ENCODE results near the gene SRGAP1.
"Not testable (repeated sequence)": the region's sequence is repeated elsewhere in the genome, so short reads cannot be mapped to it uniquely, and the experiment has no call there.

SRGAP1 gene

GRCh38 chr12:64122995-64123394 is 278.5 kb downstream of the SRGAP1 start:
- Mint-ChIP-seq H3K4me1 (ENCODE audit: low read depth) (no peaks in the 10 kb centered on the region), H3K27ac (no peak overlapping the region), H3K9me3 (ENCODE audit: low read depth) (no peaks in the 10 kb centered on the region), H3K36me3 (no peaks in the 10 kb centered on the region), H3K4me3 (no peak overlapping the region), H3K27me3 (peaks cover 7% of the 10 kb centered on the region)

- Mint-ChIP-seq H3K4me1 (ENCODE audit: low read depth) (no peaks in the 10 kb centered on the region), H3K27me3 (peaks cover 7% of the 10 kb centered on the region), H3K9me3 (ENCODE audit: low read depth) (no peaks in the 10 kb centered on the region), H3K27ac (no peak overlapping the region), H3K36me3 (no peaks in the 10 kb centered on the region), H3K4me3 (no peak overlapping the region)
Observed at GRCh38 chr12:64123448-64123847, 278.9 kb downstream of the SRGAP1 start.

- Mint-ChIP-seq H3K9me3 (ENCODE audit: low read depth) (no peaks in the 10 kb centered on the region), H3K36me3 (no peaks in the 10 kb centered on the region), H3K4me1 (ENCODE audit: low read depth) (no peaks in the 10 kb centered on the region), H3K27ac (no peak overlapping the region), H3K27me3 (peaks cover 7% of the 10 kb centered on the region), H3K4me3 (no peak overlapping the region)
Observed at GRCh38 chr12:64124511-64125197, 280.2 kb downstream of the SRGAP1 start.

GRCh38 chr12:64125913-64126312 is 281.4 kb downstream of the SRGAP1 start:
- Mint-ChIP-seq H3K36me3 (no peaks in the 10 kb centered on the region), H3K27me3 (peaks cover 7% of the 10 kb centered on the region), H3K27ac (no peak overlapping the region), H3K4me1 (ENCODE audit: low read depth) (no peaks in the 10 kb centered on the region), H3K9me3 (ENCODE audit: low read depth) (no peaks in the 10 kb centered on the region), H3K4me3 (no peak overlapping the region)

GRCh38 chr12:64127811-64128210 is 283.3 kb downstream of the SRGAP1 start:
- Mint-ChIP-seq H3K9me3 (ENCODE audit: low read depth) (peaks cover 7% of the 10 kb centered on the region), H3K36me3 (no peaks in the 10 kb centered on the region), H3K27ac (no peak overlapping the region), H3K4me1 (ENCODE audit: low read depth) (no peaks in the 10 kb centered on the region), H3K27me3 (peaks cover 4% of the 10 kb centered on the region), H3K4me3 (no peak overlapping the region)

GRCh38 chr12:64128366-64128765 is 283.9 kb downstream of the SRGAP1 start:
- Mint-ChIP-seq H3K27me3 (no peaks in the 10 kb centered on the region), H3K9me3 (ENCODE audit: low read depth) (peaks cover 7% of the 10 kb centered on the region), H3K4me1 (ENCODE audit: low read depth) (no peaks in the 10 kb centered on the region), H3K4me3 (no peak overlapping the region), H3K36me3 (no peaks in the 10 kb centered on the region), H3K27ac (no peak overlapping the region)

- H3K4me3 Mint-ChIP-seq; H3K27me3 Mint-ChIP-seq; H3K36me3 Mint-ChIP-seq; H3K4me1 Mint-ChIP-seq (ENCODE audit: low read depth); H3K27ac Mint-ChIP-seq; H3K9me3 Mint-ChIP-seq (ENCODE audit: low read depth): not testable (repeated sequence)
Observed at GRCh38 chr12:64130476-64130875, 286.0 kb downstream of the SRGAP1 start.

- not testable (repeated sequence) for H3K4me1 Mint-ChIP-seq (ENCODE audit: low read depth); H3K27ac Mint-ChIP-seq
Observed at GRCh38 chr12:64131456-64131855, 287.0 kb downstream of the SRGAP1 start.

GRCh38 chr12:64132672-64133071 is 288.2 kb downstream of the SRGAP1 start:
- H3K9me3 Mint-ChIP-seq (ENCODE audit: low read depth); H3K27ac Mint-ChIP-seq; H3K4me1 Mint-ChIP-seq (ENCODE audit: low read depth); H3K36me3 Mint-ChIP-seq; H3K27me3 Mint-ChIP-seq; H3K4me3 Mint-ChIP-seq: not testable (repeated sequence)

More at GRCh38 chr12:64131456-64131855, 287.0 kb downstream of the SRGAP1 start:
- not testable (repeated sequence) for H3K9me3 Mint-ChIP-seq (ENCODE audit: low read depth); H3K36me3 Mint-ChIP-seq; H3K27me3 Mint-ChIP-seq; H3K4me3 Mint-ChIP-seq

- Mint-ChIP-seq H3K36me3 (peaks cover 2% of the 10 kb centered on the region), H3K27me3 (peaks cover 1% of the 10 kb centered on the region), H3K4me3 (no peak overlapping the region), H3K27ac (no peak overlapping the region), H3K9me3 (ENCODE audit: low read depth) (peaks cover 3% of the 10 kb centered on the region), H3K4me1 (ENCODE audit: low read depth) (no peaks in the 10 kb centered on the region)
Observed at GRCh38 chr12:64137117-64137516, 292.6 kb downstream of the SRGAP1 start.

GRCh38 chr12:64139021-64139420 is 294.5 kb downstream of the SRGAP1 start:
- H3K27me3 Mint-ChIP-seq, result peaks cover 1% of the 10 kb centered on the region
- no peak overlapping the region for H3K4me3 Mint-ChIP-seq

GRCh38 chr12:64142382-64142781 is 297.9 kb downstream of the SRGAP1 start:
- Mint-ChIP-seq H3K4me1 (ENCODE audit: low read depth) (no peaks in the 10 kb centered on the region), H3K4me3 (no peak overlapping the region), H3K36me3 (peaks cover 5% of the 10 kb centered on the region), H3K9me3 (ENCODE audit: low read depth) (no peaks in the 10 kb centered on the region), H3K27me3 (no peaks in the 10 kb centered on the region), H3K27ac (no peak overlapping the region)

More at GRCh38 chr12:64139021-64139420, 294.5 kb downstream of the SRGAP1 start:
- Mint-ChIP-seq H3K4me1 (ENCODE audit: low read depth) (no peaks in the 10 kb centered on the region), H3K9me3 (ENCODE audit: low read depth) (no peaks in the 10 kb centered on the region), H3K27ac (no peak overlapping the region), H3K36me3 (peaks cover 4% of the 10 kb centered on the region)

- H3K4me1 Mint-ChIP-seq (ENCODE audit: low read depth), result no peaks in the 10 kb centered on the region
- peaks cover 5% of the 10 kb centered on the region for H3K36me3 Mint-ChIP-seq
- no peaks in the 10 kb centered on the region for H3K9me3 Mint-ChIP-seq (ENCODE audit: low read depth)
- no peaks in the 10 kb centered on the region for H3K27me3 Mint-ChIP-seq
- H3K4me3 Mint-ChIP-seq, result no peak overlapping the region
- H3K27ac Mint-ChIP-seq, result no peak overlapping the region
Observed at GRCh38 chr12:64142784-64143183, 298.3 kb downstream of the SRGAP1 start.

- Mint-ChIP-seq H3K4me3 (no peak overlapping the region), H3K9me3 (ENCODE audit: low read depth) (no peaks in the 10 kb centered on the region), H3K27ac (no peak overlapping the region), H3K27me3 (no peaks in the 10 kb centered on the region), H3K4me1 (ENCODE audit: low read depth) (no peaks in the 10 kb centered on the region), H3K36me3 (peaks cover 9% of the 10 kb centered on the region)
Observed at GRCh38 chr12:64145226-64145625, 300.7 kb downstream of the SRGAP1 start.

- Mint-ChIP-seq H3K9me3 (ENCODE audit: low read depth) (no peaks in the 10 kb centered on the region), H3K27me3 (no peaks in the 10 kb centered on the region), H3K4me1 (ENCODE audit: low read depth) (no peaks in the 10 kb centered on the region), H3K36me3 (peaks cover 14% of the 10 kb centered on the region), H3K27ac (no peak overlapping the region), H3K4me3 (peak overlapping the region; percentile 31)
Observed at GRCh38 chr12:64147011-64147631, 302.6 kb downstream of the SRGAP1 start.

GRCh38 chr12:64147875-64148274 is 303.4 kb downstream of the SRGAP1 start:
- Mint-ChIP-seq H3K9me3 (ENCODE audit: low read depth) (no peaks in the 10 kb centered on the region), H3K4me1 (ENCODE audit: low read depth) (no peaks in the 10 kb centered on the region), H3K27me3 (no peaks in the 10 kb centered on the region), H3K4me3 (no peak overlapping the region), H3K36me3 (peaks cover 12% of the 10 kb centered on the region), H3K27ac (no peak overlapping the region)

All from activated naive CD8-positive, alpha-beta T cell (primary cell).